Colon (tissue), 2 donors: ENCODE results near the gene KCNJ4.

Experiments
- FAIRE-seq: peaks from 2 replicates; lab custom pipeline; 2012; peaks lifted over from hg19 to GRCh38; lab: Jason Lieb, UNC
- donor health status: control.
- donor health status: control.

The KCNJ4 gene

GRCh38 chr22:38452373-38453065 lies 2.5 kb downstream of the KCNJ4 start:
- no peak for FAIRE-seq

GRCh38 chr22:38451864-38452263 lies 3.1 kb downstream of the KCNJ4 start:
- no peak for FAIRE-seq

GRCh38 chr22:38451404-38451803 lies 3.6 kb downstream of the KCNJ4 start:
- no peak for FAIRE-seq

DNA sequence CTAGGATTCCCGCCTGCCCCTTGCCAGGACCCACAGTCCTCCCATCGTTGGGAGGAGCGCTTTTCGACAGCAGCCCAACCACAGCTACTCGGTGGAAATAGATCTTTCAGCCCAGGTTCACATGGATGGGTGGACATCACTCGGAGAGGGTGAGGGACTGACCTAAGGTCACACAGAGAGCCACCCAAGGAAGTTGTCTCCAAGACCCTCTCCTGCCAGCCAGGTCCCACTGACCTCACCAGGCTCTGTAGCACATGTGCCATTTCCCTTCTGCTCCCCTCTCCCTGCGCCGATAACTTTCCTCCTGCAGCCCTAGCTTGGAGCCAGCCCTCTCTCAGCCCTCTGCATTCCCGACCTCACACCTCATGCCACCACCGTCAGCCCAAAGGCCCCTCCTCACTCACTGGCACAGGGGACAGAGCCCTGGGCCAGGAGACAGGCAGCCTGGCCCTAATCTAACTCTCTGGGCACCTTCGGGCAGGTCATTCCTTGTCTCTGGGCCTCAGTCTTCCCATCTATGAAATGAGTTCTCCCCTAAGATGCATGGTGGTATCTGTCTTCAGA lies 4.7 kb downstream of the KCNJ4 start:
- no peak for FAIRE-seq

DNA sequence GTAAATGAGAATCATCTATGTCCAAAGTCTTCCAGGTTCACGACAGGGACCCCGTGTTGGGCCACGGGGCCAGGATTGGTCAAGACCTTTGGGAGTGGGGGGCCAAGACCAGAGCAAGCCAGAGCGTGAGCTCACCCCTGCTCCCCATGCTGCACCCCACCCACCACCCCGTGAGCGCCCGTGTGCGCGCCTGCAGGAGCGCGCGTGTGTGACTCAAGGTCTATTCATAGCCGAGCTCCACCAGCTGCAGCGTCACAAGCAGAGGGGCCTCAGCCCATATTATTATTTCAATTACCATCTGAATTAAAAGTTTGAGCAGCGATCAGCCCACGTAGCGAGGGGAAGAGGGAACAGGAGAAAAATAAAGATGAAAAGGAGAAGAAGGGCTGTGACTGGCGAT lies 5.2 kb downstream of the KCNJ4 start:
- no peak for FAIRE-seq

DNA sequence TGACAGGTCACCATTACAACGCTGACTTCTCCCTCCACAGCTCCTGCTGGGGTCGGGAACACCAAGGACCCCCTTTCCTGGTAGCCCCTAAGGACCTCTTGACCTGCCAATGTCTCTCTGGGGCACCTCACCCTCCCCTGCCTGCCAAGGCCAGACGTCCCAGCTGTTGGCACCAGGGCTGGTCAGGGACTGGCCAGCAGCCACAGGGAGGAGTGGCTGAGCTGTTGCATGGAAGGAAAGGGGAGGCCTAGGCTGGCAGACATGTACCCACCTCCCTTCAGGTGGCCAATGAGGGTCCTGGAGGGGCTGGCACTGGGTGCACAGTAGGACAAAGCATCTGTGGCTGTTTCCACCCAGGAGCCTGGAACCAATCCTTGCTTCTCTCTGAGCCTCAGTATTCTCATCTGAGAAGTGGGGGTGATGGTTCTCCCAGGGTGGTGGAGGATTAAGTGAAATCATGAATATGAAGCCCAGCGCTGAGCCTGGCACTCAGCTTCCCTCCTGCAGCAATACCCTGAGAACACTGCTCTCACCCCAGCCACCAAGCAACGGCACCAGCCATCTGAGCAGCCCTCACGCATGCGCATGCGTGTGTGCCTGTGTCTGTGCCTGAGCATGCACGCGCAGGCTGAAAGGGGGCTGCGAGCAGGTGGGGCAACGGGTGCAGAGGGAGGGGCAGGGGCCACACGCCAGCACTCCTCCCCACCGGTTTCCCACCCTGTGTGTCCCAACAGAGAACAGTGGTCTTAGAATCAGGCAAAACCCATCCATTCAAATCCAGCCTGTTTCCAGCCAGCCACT lies 5.9 kb downstream of the KCNJ4 start:
- FAIRE-seq: no peak

DNA sequence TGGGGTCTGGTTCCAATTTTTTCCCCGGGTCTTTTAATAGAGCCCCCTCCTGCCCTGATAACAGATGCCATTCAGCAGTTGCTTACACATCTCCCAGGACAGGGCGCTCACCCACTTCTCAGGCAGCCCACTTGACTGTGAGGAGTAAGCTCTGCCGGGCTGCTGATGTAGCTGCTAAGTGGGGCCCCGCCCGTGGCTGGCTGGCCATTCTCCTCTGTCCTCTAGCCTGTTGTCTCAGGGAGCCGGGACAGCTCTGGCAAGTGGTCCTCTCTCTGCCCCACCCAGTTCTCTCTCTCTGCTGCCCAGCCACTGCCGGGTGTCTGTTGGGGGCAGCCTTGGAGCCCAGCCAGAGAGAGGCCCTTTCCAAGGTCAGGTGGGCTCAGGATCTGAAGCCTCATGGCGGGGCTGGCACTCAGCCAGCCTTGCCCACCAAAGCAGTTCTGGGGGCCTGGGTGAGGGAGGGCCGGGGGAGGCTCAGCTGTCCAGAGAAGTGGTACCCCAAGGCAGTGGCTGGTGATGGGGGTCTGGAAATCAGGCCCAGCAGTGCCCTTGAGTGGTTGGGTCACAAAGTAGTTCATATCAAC lies 8.9 kb downstream of the KCNJ4 start:
- FAIRE-seq: no peak

- FAIRE-seq: no peak
Observed at GRCh38 chr22:38444783-38445182, 10.2 kb downstream of the KCNJ4 start.

GRCh38 chr22:38443628-38444521 lies 11.1 kb downstream of the KCNJ4 start:
- no peak for FAIRE-seq

- FAIRE-seq: no peak
Observed at GRCh38 chr22:38442967-38443627, 11.9 kb downstream of the KCNJ4 start.

GRCh38 chr22:38441620-38442287 lies 13.2 kb downstream of the KCNJ4 start:
- FAIRE-seq: no peak

DNA sequence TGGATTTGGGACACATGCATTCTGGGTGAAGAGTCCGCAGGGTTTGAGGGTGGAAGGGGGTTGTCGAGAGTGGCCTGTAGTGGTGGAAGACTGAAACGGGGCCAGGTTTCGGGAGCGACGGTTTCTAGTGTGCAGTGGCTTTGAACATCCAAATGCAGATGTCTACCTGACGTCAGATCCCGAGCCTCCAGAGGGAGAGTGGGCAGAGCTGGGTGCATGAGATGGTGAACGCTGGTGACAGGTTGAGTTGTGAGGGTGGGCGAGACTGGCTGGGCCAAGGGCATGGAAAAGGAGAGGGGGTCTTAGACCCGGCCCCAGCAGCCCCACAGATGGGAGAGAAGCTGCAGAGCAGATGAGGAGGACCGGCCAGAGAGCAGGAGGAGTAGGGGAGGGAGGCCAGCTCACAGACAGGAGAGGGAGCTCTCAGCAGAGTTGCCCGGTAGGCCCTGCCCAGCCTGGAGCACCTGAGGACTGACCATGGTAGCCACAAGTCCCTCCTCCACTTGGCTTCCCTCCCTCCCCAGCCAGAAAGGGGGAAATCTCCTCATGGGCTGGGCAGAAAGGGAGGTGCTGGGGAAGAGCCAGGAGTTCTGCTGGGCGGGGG lies 14.2 kb downstream of the KCNJ4 start:
- no peak for FAIRE-seq

- no peak for FAIRE-seq
Observed at GRCh38 chr22:38437416-38437815, 17.6 kb downstream of the KCNJ4 start.

- no peak for FAIRE-seq
Observed at GRCh38 chr22:38436629-38437395, 18.2 kb downstream of the KCNJ4 start.

DNA sequence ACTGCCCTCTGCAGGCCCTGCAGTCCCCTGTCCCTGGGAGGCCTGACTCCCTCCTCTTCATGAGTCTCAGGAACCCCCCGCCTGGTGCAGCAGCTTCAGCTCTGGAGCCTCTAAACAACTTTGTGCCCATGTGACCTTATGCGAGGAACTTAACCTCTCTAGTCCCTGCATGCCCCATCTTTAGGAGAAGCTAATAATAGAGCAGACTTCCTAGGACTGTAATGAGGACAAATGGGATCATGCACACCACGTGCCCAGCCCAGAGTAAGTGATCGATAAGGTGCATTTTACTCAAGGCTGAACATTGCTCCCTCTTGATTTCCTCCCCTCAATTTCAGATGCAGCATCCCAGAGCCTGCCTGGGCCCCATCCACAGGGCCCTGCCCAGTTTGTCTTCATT lies 19.0 kb downstream of the KCNJ4 start:
- FAIRE-seq: no peak

DNA sequence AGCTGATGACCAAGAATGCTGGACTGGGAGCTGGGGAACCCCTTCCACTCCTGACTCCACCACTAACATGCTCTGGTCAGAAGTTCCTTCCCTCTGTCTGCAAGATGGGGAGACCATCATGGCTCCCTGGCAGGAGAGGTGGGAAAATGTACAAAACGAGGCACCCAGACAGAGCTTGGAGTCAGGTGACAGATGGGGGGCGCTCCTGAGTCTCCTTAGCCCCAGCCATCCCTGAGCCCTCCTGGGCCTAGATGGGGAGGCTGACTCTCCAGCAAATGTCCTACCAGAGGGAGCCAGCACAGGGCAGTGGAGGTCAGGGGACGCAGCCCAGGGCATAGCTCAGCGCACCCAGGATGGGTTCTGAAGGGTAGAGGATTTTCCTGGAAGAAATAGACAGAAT lies 20.0 kb downstream of the KCNJ4 start:
- no peak for FAIRE-seq

DNA sequence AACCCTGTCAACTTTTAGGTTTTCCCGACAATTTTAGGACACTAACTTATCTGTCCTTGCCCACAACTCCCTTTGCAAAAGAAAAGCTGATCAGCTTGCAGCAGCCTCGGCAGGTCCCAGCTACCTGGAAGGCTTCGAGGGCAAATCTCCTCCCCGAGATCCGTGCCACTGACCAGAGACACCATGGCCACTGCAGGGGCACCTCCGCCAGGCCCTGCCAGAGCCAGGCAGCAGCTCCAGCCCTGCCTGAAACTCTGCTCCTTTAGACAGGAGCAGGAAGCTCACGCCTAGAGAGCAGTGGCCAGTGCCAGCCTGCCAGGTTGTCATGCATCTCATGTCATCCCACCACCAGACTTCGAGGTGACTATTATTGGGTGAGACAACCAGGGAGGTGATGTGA lies 21.1 kb downstream of the KCNJ4 start:
- no peak for FAIRE-seq

GRCh38 chr22:38432264-38432663 lies 22.7 kb downstream of the KCNJ4 start:
- no peak for FAIRE-seq

DNA sequence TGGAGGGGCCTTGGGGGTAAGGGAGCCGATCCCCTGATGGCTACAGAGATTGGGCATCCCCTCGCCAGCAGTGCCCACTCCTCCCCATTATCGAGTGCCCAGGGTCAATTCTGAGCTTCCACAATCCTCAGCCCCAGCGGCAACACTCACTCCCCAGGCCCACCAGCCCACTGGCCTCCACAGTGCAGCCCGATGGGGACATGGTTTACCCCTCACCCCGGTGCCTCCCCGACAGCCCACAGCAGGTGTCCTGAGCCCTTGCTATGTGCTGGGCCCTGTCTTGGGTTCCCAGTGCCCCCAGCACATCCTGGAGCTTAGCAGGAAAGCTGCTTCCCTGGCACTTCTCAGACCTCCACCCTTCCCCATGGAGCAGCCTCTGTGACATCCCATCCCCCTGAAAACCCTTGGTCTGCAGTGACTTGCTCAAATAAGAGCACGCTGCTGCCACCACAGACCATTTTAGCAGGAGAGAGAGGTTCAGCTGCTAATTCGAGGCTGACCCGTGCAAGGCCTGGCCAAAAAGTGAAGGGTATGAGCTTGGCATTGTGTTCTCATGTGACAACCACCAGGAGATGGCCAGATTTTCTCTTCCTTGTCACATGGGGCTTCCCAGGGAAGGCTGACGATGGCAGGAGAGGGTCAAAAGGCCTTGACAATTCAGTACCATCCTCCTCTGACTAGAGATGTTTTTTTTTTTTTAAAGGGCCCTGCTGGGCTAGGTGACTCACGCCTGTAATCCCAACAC lies 23.6 kb downstream of the KCNJ4 start:
- no peak for FAIRE-seq
